Ascending aorta (tissue), 2 donors: ENCODE data around the gene ELFN2. TPM values are rescaled to one million over a fixed set of nuclear protein-coding genes. Genes with fewer than 3 reads are reported as not detected.

Source experiments
- DNase-seq, 2 donors: peaks; one replicate each; pipeline ENCODE4 v3.0.0-alpha.2; 2019; ENCODE audit warnings: low spot score in 2 of 2
- H3K27ac ChIP-seq, 2 donors: fragments of 200-600 bp; sonication (generic); one replicate each; pipeline ENCODE4 v1.5.1; 2016 to 2017; ENCODE audit warnings: mild to moderate bottlenecking in 1 of 2
- H3K27me3 ChIP-seq: fragments of 200-600 bp; sonication (generic); one replicate; pipeline ENCODE4 v1.5.1; 2017
- H3K36me3 ChIP-seq, 2 donors: fragments of 200-600 bp; sonication (generic); one replicate each; pipeline ENCODE4 v1.5.1; 2016
- H3K4me1 ChIP-seq, 2 donors: fragments of 200-600 bp; sonication (generic); one replicate each; pipeline ENCODE4 v1.5.1; 2016 to 2017; ENCODE audit warnings: mild to moderate bottlenecking in 1 of 2
- H3K4me3 ChIP-seq, 2 donors: fragments of 200-600 bp; sonication (generic); one replicate each; pipeline ENCODE4 v1.5.1; 2016 to 2017; ENCODE audit warnings: mild to moderate bottlenecking in 1 of 2
- H3K9me3 ChIP-seq, 2 donors: fragments of 200-600 bp; sonication (generic); one replicate each; pipeline ENCODE4 v1.5.1; 2016
- CTCF ChIP-seq, 3 experiments: fragments of 200-600 bp in 2 of 3; fragments of 450-650 bp in 1 of 3; sonication (generic) in 2 of 3; IDR thresholded peaks; one replicate each; pipeline ENCODE4 v1.5.1; 2016 to 2019; ENCODE audit warnings: antibody characterized with exemption in 3 of 3, mild to moderate bottlenecking in 1 of 3, moderate library complexity in 1 of 3
- intact Hi-C: fragments of 100-400 bp; cut with DNase I; formaldehyde crosslinking; loops from one replicate; pipeline ENCODE4 v1.15.1; 2023
- total RNA-seq: library from RNA; depleted of rRNA; stranded (reverse); fragments of >200 nt; gene quantifications from one replicate; pipeline ENCODE4 v1.1.0, GENCODE V29; 2016

ELFN2 gene
- total RNA-seq, 1 donor from 2014 or later: not detected

- no peaks in the 10 kb centered on the region for H3K27me3 ChIP-seq
- intact Hi-C loops: no loop called here
- no peaks in the 10 kb centered on the region for H3K36me3 ChIP-seq
- H3K4me3 ChIP-seq: no peak overlapping the region
- no peak overlapping the region for H3K27ac ChIP-seq
- no peaks in the 10 kb centered on the region for H3K4me1 ChIP-seq
- no peaks in the 10 kb centered on the region for H3K9me3 ChIP-seq
- TF ChIP-seq CTCF (IDR thresholded peaks at IDR 0.05): no peak
- no peak for DNase-seq
Observed at GRCh38 chr22:37391702-37392101, 35.6 kb downstream of the ELFN2 start.

- no peaks in the 10 kb centered on the region for H3K27me3 ChIP-seq
- no peak overlapping the region for H3K4me3 ChIP-seq
- H3K36me3 ChIP-seq: no peaks in the 10 kb centered on the region
- intact Hi-C loops: no loop called here
- TF ChIP-seq CTCF (IDR thresholded peaks at IDR 0.05): no peak
- H3K27ac ChIP-seq: no peak overlapping the region
- H3K9me3 ChIP-seq: no peaks in the 10 kb centered on the region
- no peak for DNase-seq
- H3K4me1 ChIP-seq: no peaks in the 10 kb centered on the region
Observed at GRCh38 chr22:37390075-37390474, 37.2 kb downstream of the ELFN2 start.

GRCh38 chr22:37388538-37388937 lies 38.7 kb downstream of the ELFN2 start:
- no peak for TF ChIP-seq CTCF (IDR thresholded peaks at IDR 0.05)
- intact Hi-C loops: no loop called here
- no peak for DNase-seq
- Histone ChIP-seq H3K36me3 (no peaks in the 10 kb centered on the region), H3K4me3 (no peak overlapping the region), H3K4me1 (no peaks in the 10 kb centered on the region), H3K27me3 (no peaks in the 10 kb centered on the region), H3K27ac (no peak overlapping the region), H3K9me3 (no peaks in the 10 kb centered on the region)

GRCh38 chr22:37387793-37388192 lies 39.5 kb downstream of the ELFN2 start:
- H3K9me3 ChIP-seq: no peaks in the 10 kb centered on the region
- no peak for DNase-seq
- no peaks in the 10 kb centered on the region for H3K36me3 ChIP-seq
- no peaks in the 10 kb centered on the region for H3K4me1 ChIP-seq
- intact Hi-C loops: no loop called here
- no peaks in the 10 kb centered on the region for H3K27me3 ChIP-seq
- H3K4me3 ChIP-seq: no peak overlapping the region
- TF ChIP-seq CTCF (IDR thresholded peaks at IDR 0.05): no peak
- no peak overlapping the region for H3K27ac ChIP-seq

GRCh38 chr22:37386441-37386840 lies 40.8 kb downstream of the ELFN2 start:
- DNase-seq: no peak
- Histone ChIP-seq H3K9me3 (no peaks in the 10 kb centered on the region), H3K4me1 (no peaks in the 10 kb centered on the region), H3K4me3 (no peak overlapping the region), H3K27me3 (no peaks in the 10 kb centered on the region), H3K36me3 (no peaks in the 10 kb centered on the region), H3K27ac (no peak overlapping the region)
- no peak for TF ChIP-seq CTCF (IDR thresholded peaks at IDR 0.05)
- intact Hi-C loops: no loop called here

DNA sequence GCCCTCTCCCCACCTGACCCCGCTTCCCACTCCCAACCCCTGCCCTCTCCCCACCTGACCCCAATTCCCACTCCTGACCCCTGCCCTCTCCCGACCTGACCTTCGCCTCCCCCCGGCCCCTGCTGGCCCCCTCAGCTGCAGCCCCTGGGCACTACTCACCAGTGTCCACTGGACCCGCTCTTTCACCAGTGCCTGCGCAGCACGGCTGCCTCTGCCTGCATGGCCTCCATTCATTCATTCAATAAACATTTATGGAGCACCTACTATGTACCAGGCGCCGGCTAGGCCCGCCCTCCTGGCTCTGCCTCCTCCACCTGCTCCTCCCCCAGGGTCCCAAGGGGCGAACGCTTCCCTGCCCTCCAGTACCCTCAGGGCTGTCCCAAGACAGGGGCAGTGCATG lies 42.6 kb downstream of the ELFN2 start:
- Histone ChIP-seq H3K27ac (no peak overlapping the region), H3K4me3 (no peak overlapping the region), H3K27me3 (no peaks in the 10 kb centered on the region), H3K4me1 (no peaks in the 10 kb centered on the region), H3K9me3 (no peaks in the 10 kb centered on the region), H3K36me3 (no peaks in the 10 kb centered on the region)
- no peak for TF ChIP-seq CTCF (IDR thresholded peaks at IDR 0.05)
- no peak for DNase-seq
- intact Hi-C loops: no loop called here
